Measurements from ENCODE around the gene GPN2.

Gene GPN2

DNA sequence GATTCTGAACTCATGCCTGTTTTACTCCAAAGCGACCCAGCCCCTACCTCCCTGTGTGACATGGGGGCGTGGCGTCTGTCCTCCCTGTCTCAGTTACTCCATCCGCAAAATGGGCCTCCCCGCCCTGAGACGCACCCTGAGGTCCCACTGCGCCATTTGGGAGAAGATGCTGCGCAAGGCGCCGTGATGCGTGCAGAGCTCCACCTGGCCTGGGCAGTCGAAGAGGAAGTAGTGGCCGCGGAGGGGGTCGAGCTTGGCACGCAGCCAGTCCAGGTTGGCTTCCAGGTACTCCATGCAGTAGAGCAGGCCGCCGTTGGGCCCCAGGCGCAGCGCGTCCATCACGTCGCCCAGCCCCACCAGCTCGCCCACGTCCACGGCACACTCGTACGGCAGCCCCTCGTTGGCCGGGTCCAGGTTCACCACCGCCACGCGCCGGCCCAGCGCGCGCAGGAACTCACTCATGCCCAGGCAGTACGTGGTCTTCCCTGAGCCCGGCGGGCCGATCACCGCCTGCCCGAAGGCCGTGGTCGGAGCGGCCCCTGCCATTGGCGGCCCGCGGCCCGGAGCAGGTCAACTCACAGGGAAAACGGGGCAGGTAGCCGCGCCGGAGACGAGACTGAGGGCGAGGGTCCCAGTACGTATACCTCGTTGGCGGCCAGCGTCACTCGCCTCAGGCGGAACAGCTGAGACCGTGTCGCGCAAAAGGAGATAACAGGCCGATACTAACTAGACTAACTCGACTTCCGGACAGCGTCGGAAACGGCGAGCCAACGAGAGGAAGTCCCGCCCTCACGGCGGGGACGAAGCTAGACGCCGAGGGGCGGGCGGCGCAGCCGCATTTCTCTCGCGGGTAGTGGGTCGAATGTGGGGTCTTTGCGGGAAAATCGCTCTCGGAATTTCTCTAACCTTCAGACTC is at the start of gene GPN2:
GPN2 (minus strand) TSS at position 733 of the 916 bp plus-strand sequence; CDS start at position 546, 187 bp downstream.
- peak; percentile 33 to 40 for DNase-seq

DNA sequence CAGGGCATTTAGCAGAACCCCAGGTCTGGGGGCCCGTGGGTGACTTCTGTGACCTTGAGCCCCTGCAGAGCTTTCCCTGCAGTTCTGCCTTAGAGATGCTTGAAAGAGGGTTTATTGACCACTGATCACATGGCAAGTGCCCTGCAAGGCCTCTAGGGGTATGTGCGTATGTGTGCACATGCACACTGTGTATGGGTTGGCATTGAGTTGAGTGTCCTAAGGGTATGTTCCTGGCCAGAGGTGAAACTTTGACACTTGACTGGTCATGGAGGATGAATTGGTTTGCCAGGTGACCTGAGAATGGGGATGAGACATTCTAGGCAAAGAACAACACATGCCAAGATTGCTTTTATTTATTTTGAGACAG is 48.6 kb upstream of the GPN2 start:
- DNase-seq = no peak

DNA sequence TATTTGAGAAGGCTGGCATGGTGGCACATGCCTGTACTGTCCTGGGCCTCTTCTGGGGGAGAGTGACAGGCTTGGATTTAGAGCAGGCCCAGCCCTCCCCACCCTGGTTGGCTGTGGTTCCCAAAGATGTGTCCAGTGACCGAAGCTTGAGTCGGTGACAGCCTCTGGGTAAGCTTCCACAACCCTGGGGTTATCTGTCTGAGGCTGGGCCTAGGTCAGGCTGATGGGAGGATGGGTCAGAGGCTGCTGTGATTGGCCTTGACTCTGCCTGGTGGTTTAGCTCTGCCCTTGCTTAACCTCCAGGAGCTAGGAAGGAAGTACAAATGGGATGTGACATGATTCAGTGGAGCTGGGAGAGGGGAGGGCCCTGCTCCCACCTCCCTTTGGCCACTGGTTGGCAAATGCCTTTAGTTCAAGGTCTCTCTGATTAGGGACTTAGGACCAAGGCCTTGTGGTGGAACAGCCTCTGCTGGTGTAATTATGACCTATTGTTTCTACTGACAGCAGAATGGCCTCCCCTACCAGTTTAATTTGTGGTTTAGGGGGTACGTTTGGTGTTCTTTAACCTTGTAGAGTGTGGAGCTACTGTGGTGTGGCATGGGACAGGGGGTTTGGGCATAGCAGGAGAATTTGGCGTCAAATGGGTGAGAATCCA is 48.0 kb upstream of the GPN2 start:
- DNase-seq = no peak

DNA sequence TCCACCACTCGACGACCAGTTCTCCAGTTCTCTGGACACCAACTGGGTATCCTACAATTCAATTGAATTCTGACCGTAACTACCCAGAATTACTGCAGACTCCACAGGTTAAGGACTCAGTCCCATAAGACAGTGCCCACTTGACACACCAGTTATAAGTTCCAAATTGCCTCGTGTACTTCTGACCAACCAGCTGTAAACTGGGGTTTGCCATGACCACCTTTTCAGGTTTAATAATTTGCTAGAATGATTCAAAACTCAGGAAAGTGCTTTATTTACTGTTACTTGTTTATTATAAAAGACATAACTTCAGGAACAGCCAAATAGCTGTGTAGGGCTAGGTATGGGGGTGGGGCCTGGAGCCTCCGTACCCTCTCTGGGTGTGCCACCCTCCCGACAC is 46.7 kb upstream of the GPN2 start:
- no peak for DNase-seq

DNA sequence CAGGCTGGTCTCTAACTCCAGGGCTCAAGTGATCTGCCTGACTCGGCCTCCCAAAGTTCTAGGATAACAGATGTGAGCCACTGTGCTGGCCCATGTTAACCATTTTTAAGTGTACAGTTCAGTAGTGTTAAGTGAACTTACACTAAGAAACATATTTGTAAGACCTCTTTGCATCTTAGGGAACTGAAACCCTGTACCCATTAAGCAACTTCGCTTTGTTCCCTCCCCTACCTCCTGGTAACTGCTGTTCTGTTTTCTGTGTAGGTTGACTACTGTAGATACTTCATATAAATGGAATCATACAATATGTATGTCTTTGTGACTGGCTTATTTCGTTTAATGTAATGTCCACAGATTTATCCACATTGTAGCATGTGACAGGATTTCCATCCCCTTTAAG is 42.4 kb upstream of the GPN2 start:
- DNase-seq = no peak

DNA sequence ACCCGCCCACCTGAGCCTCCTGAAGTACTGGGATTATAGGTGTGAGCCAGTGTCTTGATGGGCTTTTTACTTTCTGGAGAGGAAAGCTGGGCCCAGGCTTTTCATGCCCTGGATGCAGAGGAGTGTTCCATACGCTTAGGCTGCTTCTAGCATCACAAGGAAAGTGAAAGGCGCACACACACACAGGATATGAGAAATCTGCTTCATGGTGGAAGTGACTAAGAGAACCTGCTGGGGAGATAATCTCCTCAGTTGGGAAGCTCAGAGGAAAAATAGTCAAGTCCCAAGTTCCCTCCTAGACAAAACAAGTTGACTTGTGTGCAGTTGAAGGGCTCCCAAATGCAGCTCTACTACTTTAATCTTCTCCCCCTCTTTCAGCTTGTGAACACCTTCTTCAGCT is 33.6 kb upstream of the GPN2 start:
- DNase-seq = no peak

DNA sequence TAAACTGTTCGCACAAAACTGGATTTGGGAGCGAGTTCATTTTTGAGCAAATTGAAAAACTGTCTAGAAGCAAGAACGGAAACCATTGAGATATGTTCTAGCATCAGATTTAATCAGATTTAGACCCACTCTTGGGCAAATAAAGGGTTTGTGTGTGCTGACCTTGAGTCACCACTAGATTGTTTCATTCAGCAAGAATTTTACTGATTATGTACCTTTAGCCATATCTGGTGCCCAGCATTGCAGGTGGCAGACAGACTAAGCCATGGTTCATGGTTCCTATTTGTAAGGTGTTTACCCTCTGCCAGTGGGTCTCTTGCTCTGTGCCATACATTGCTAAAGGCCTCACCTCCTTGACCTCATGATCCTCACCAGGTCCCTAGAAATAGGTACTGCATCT is 32.8 kb upstream of the GPN2 start:
- DNase-seq = no peak

DNA sequence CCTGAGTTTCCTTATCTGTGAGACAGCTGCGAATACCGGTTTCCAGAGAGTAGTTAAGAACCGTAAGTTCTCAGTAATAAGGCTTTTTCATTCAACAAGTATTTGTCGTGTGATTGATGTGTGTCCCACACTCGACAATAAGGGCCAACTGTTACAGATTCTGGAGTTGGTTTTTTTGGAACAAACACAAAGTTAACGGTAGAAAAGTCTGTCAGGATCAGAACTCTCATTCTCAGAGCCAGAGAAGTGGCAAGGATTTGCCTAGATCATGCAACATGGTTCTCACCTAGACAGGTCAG is 32.3 kb upstream of the GPN2 start:
- DNase-seq = no peak

DNA sequence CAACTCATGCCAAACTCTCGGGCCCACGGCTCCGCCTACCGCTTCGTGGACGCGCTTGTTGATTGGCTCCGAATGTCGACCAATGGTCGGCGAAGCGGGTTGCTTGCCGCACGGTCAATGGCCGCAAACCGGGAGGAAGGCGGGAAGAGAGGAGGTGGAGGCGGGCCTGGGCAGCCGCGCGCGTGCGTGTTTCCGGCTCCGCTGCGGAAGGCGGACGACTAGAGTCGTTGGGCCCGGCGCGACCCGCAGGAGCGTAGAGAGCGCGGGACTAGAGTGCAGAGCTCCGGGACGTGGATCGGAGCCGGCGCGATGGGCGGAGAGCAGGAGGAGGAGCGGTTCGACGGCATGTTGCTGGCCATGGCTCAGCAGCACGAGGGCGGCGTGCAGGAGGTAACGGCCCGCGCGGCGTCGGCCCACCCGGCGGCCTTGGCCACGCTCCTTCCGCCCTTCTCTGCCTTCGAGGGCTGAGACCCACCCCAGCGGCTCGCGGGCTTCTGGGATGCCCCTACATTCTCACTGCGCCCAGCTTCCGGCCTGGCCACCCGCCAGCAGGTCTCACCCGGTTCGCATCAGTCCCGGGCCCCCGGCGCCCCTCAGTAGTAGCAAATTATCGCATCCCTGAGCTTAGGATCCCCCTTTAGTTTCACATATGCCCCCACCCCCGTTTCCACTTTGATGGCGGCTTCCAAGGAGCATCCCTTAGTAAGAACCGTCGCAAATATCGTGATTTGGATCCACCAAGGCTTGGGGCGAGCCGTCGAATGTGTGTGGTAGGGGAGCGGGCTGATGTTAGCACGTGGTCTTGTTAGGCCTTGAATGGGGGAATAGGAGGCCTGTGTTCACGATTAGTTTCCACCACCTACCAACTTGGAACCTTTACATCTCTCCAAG is 31.7 kb upstream of the GPN2 start, which contains the start of gene NUDC:
NUDC (plus strand) TSS at position 204 of the 891 bp plus-strand sequence; CDS start at position 310, 106 bp downstream.
- DNase-seq = peak; percentile 93 to 96

DNA sequence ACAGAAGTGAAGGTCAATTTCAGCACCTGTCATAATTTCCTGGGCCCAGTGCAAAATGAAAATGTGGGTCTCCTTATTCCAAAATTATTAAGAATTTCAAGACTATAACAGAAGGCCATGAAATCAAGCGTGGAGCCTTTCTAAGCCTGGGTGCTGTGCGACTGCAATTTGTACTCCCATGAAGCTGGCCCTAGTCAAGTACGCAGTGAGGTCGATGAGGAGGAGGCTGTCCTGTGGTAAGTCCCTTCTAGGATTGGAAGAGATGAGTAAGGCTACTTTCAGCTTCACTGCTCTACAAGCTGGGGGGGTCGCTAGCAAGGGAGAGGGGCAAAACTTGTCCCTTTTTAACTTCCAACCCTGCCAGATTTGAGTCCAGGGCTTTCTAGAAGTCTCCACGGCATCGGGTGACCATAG is 31.1 kb upstream of the GPN2 start:
- DNase-seq = no peak

DNA sequence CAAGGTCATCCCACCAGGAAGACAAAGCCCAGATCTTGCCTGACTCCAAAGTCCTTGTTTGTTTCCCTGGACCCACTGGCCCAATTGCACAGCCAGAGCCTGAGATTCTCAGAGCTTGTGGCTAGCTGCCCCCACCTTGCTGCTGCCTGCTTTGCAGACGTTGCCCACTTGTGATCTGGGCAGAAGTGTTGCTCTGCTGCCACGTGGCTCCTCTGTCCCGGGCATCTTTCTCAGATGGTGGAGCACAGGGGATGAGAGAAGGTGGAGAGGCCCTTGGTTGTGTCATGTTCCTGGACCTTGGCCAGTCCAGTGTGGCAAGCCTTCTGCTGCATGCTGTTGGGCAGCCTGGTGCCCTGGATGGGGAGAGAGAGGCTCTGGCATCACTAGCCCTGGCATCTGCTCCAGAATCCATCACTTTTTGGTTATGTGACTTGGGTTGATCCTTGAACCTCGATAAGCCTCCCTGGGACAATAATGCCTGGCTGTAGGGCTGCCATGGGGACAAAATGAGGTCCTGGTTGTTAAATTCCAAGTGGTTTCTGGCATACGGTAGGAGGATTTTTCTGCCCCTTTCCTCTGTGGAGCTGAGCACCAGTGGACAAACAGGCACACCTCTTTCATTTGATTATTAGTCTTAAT is 25.2 kb upstream of the GPN2 start:
- no peak for DNase-seq

DNA sequence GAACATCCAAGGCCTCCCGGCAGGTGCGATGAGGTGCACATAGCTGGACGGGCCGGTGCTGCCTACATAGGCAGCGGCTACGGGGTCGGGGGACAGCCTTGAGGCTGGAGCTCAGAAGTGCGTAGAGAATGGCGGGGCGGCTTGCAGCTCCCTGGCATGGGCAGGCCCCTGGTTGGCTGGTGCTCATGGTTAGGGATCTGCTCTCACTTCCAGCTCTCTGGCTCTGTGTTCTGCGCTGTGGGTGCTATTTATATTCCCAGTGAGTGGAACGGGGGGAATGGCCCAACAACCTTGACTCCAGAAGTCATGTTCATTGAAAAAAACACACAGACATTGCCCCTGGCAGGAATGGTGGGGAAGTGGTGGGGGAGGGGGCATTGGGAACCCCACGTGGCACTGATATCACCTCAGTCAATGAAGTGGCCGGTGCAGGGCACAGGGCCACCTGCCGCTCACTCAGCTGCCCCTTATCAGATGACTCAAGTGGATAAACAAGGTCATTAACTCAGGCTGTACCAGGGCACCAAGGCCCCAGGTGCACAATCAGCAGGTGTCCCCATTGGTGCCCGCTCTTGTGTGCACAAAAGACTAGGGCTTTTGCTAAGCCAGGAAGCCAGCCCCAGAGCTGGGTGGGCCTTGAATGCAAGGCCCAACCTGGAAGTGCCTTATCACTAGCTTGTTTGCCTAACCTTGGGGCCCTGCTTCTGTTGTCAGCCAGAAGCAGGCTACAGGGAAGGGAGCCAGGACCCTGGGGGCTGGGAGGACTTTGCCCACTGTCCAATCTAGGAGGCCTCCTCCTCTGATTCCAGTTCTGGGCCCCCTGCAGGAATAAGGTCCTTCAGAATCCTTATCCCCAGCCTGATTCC is 23.9 kb upstream of the GPN2 start, which contains the start of gene NR0B2:
NR0B2 (minus strand) TSS at position 222 of the 866 bp plus-strand sequence; CDS start at position 187, 35 bp downstream.
- no peak for DNase-seq

DNA sequence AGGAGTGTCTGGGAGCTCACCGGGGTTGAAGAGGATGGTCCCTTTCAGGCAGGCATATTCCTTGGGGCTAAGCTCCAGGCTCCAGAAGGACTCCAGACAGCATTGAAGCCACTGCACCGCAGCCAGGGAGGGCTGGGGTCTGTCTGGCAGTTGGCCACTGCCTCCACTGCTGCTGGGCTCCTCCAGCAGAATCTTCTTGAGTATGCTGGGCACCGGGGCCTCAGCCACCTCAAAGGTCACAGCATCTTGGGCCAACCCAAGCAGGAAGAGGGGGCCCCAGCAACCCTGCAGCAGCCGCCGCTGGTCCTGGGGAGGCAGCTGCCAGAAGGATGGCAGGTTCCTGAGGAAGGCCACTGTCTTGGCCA is 23.3 kb upstream of the GPN2 start:
- no peak for DNase-seq

DNA sequence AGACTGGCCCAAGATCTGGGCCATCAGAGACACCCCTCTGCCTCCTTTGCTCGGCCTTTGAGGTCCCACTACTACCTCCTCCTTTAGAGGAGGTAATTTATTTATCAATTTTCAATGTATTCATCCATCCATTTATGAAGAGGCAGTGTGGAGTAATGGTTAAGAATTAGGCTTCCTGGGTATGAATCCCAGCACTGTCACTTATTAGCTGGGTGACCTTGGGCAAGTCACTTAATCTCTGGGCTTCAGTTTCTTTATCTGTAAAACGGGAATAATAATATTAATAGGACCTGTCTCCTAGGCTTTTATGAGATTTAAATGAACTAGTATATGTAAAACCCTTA is 22.0 kb upstream of the GPN2 start:
- no peak for DNase-seq

DNA sequence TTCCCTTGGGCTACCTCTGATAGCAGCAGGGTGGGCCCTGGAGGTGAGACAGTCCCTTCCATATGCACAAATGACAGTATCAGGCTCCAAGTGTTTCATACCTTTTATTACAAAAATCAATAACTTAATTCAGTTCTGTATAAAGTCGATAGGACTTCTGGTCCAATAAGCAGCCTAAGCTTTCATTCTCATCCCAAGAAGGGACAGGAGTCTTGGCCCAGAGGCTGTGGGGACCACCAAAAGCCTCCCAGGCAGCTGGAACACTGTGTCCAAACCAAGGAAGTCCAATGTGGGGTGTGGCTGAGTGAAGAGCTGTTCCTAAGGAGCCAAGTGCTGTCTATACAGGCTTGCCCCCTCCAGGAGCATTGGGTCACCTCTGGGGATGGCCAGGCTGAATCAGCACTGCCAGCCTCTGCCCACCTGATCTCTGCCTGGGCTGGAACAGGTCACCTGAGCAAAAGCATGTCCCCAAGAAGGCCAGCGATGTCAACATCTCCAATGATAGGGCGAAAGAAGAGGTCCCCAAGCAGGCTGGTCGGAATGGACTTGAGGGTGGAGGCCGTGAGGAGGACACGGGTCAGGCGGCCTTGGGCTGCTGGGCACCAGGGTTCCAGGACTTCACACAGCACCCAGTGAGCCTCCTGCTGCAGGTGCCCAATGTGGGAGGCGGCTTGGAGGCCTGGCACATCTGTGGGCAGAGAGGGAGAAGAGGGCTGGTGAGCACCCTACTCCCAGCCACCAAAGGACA is 21.5 kb upstream of the GPN2 start:
- no peak for DNase-seq

DNA sequence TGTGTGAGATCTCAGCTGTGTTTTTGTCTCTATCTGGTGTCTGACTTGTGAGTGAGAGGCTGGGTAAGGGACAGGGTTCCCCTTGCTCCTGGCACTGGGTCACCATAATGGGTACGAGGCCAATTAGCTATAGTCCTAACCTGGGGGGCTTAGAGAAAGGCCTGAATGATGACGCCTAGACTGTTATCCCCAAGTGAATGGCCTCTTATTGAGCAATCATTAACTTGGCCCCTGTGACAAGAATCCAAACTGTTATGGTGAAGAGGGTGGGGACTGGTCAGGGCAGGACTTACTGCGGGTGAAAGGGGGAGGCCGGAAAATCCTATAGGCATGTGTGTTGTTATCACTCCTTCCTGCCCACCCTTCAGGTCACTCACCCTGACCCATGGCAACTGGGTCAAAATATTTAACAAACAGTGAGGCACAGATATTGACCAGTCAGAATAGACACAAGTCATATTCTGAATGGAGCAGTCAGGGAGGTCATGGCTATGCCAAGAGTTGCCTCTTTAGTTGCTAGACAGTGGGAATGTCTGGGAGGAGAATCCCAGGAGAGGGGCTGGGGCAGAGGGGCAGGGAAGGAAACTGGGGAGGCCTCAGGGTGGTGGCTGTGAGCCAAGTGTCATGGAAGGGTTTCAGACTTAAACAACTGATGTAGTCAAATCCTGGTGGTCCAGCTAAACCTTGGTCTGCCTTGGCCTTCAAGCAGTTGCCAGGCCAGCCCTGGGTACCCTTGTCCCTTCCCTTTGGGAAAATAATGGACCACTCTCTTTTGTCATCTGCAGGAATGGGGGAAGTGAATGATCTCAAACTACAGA is 20.5 kb upstream of the GPN2 start:
- no peak for DNase-seq

DNA sequence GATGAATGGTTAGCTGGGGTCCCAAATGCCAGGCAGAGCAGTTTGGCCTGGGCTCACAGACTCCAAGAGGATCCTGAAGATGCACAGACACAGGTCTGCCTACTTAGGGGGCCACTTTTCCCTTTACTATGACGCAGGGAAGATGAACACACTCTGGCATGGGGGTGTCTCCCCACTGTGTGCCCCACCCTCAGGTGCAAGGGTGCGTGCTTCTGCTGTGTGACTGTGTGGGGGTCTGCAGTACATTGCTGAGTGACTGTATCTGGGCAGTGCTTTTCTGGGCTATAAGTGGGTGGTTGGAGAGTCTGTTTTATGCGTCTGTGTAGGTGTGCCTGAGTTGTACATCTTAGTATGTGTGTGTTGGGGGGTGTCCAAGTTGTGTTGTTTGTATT is 19.9 kb upstream of the GPN2 start:
- DNase-seq = no peak

DNA sequence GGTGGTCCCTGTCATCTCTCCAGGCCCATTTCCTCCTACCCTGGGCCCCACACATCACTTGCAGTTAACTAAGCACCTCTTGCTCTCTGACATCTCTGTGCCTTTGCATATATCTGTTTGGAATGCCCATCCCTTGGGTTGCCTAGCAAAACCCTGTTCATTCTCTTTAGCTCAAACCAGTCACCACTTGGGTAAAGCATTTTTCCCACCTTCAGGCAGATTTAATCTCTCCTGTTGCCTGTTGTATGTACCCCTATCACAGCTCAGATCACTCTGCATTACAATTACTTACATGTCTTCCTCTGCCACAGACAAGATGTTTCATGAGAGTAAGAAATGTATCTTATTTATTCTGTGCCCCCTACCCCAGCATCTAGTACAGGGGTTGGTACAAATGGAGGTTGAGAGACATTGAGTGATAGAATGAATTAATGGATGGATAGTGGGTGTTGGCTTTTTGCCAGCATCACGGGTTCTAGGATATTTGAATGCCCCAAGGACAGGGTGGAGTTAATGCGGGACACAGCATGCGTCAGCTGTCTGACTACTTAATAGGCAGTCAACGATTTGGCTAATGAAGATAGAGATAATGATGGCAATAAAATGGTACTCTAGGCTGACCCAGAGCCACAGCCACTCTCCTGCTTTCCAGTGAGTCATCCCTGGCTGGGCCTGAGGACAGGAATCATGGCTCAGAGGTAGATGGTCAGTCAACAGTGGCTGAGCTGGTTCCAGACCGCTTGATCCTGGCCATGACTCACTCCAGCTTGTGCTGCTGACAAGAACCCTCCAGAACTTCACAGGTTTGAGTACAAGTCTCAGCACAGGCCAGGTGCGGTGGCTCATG is 17.2 kb upstream of the GPN2 start:
- no peak for DNase-seq

DNA sequence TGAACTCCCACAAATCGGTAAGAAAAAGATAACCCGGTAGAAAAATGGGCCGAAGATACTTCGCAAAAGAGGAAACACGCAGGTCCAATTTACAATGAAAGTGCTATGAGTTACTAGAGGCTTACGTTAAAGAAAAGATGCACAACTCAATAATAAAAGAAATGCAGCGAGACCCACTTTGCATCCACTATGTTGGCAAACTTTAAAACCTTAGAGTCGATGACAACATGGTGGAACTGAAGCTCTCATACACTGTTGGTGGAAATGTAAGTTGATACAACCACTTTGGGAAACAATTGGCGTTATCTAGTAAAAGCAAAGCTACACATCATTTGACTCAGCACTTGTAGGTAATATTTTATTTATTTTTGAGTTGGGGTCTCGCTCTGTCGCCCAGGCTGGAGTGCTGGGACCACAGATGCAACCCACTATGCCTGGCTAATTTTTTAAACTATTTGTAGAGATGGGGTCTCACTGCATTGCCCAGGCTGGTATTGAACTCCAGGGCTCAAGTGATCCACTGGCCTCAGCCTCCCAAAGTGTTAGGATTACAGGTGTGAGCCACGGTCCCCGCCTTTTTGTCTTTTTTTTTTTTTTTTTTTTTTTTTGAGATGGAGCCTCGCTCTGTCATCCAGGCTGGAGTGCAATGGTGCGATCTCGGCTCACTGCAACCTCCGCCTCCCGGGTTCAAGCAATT is 10.9 kb upstream of the GPN2 start:
- no peak for DNase-seq

All from cerebellar nuclear complex (tissue), 1 donor.